OCI-LY7 (cell line): Measurements from ENCODE around the gene CCDC57. TPM values are rescaled to one million over a fixed set of nuclear protein-coding genes. Genes with fewer than 3 reads are reported as not detected.

Source experiments
- BruUV-seq: library from RNA; stranded (reverse); fragments of 400-500 nt; replicated peaks from 2 replicates; lab custom pipeline; 2021; lab: Mats Ljungman, UMichigan
- CTCF ChIA-PET: fragments of 300-600 bp; sonication (Branson Sonifier 250); formaldehyde crosslinking; loops from one replicate; lab custom pipeline; 2022; ENCODE audit warnings: antibody characterized with exemption; ENCODE audit not compliant: unreplicated experiment; lab: Charles Lee
- POLR2A ChIA-PET: fragments of 300-600 bp; sonication (Branson Sonifier 250); formaldehyde crosslinking; loops from one replicate; lab custom pipeline; 2022; ENCODE audit warnings: antibody characterized with exemption; lab: Charles Lee
- DNase-seq: peaks from one replicate; pipeline ENCODE4 v3.0.0-alpha.2; 2015; ENCODE audit warnings: low spot score
- H2AFZ ChIP-seq: fragments of 200-600 bp; sonication (generic), shearing (Covaris generic); 2 replicates; pipeline ENCODE4 v1.6.1; 2014; ENCODE audit warnings: mild to moderate bottlenecking, antibody characterized with exemption, low read length, moderate library complexity
- H3K27ac ChIP-seq: fragments of 200-600 bp; sonication (generic); 2 replicates; pipeline ENCODE4 v1.5.1; 2014; ENCODE audit warnings: mixed run types, low read depth, mild to moderate bottlenecking, moderate library complexity, low read length, inconsistent platforms; ENCODE audit not compliant: poor library complexity, severe bottlenecking
- H3K36me3 ChIP-seq: fragments of 200-600 bp; sonication (generic); 2 replicates; pipeline ENCODE4 v1.6.1; 2014; ENCODE audit warnings: mild to moderate bottlenecking, antibody characterized with exemption, low read length, moderate library complexity, mixed read lengths; ENCODE audit not compliant: insufficient read depth
- H3K4me1 ChIP-seq: fragments of 200-600 bp; sonication (generic); 2 replicates; pipeline ENCODE4 v1.5.1; 2014; ENCODE audit warnings: mild to moderate bottlenecking, low read length; ENCODE audit not compliant: insufficient read depth, poor library complexity, severe bottlenecking
- H3K4me2 ChIP-seq: fragments of 200-600 bp; sonication (generic); 2 replicates; pipeline ENCODE4 v1.6.1; 2014; ENCODE audit warnings: mild to moderate bottlenecking, low read length
- H3K4me3 ChIP-seq: fragments of 200-600 bp; sonication (generic); 2 replicates; pipeline ENCODE4 v1.5.1; 2014; ENCODE audit warnings: mild to moderate bottlenecking, low read depth, low read length; ENCODE audit not compliant: poor library complexity, severe bottlenecking
- H3K79me2 ChIP-seq: fragments of 200-600 bp; sonication (generic); 2 replicates; pipeline ENCODE4 v1.6.1; 2016; ENCODE audit warnings: low read depth, mild to moderate bottlenecking, low read length, moderate library complexity, mixed read lengths; ENCODE audit not compliant: insufficient read depth
- H3K9me2 ChIP-seq: fragments of 200-600 bp; sonication (generic); 2 replicates; pipeline ENCODE4 v1.6.1; 2016; ENCODE audit warnings: mild to moderate bottlenecking, low read length, mixed read lengths; ENCODE audit not compliant: insufficient read depth
- H3K9me3 ChIP-seq: fragments of 200-600 bp; sonication (generic); 2 replicates; pipeline ENCODE4 v1.6.1; 2014; ENCODE audit warnings: mild to moderate bottlenecking, mixed run types, low read length, mixed read lengths
- H4K20me1 ChIP-seq: fragments of 200-600 bp; sonication (generic); 2 replicates; pipeline ENCODE4 v1.6.1; 2014; ENCODE audit warnings: mild to moderate bottlenecking, antibody characterized with exemption, low read length, moderate library complexity, mixed read lengths; ENCODE audit not compliant: insufficient read depth
- EZH2phosphoT487 ChIP-seq: fragments of 200-600 bp; sonication (generic); IDR thresholded peaks from 2 replicates; pipeline ENCODE4 v1.6.1; 2018; ENCODE audit warnings: low read depth, borderline replicate concordance, mild to moderate bottlenecking, mixed run types, antibody characterized with exemption, low read length, moderate library complexity, mixed read lengths
- intact Hi-C: fragments of 100-400 bp; cut with micrococcal nuclease; formaldehyde crosslinking; loops from one replicate; pipeline ENCODE4 v1.10.0; 2022; ENCODE audit not compliant: unreplicated experiment
- total RNA-seq, 2 experiments: library from RNA; depleted of rRNA in 1 of 2; stranded (reverse); fragments of >200 nt in 1 of 2; shearing (Covaris generic) in 1 of 2; gene quantifications; 2 replicates each; pipeline ENCODE4 v1.2.3, GENCODE V29; 2014 to 2022
- TF ChIP-seq, protein P1 (sequence below): fragments of 200-600 bp; sonication (generic); conservative IDR thresholded peaks from 2 replicates; pipeline ENCODE4 v1.5.1; 2014; ENCODE audit warnings: mild to moderate bottlenecking, antibody characterized with exemption, low read length, moderate library complexity, mixed read lengths

Gene CCDC57
- total RNA-seq, 2 experiments from 2014 or later: 34.5 to 58.7 TPM

DNA sequence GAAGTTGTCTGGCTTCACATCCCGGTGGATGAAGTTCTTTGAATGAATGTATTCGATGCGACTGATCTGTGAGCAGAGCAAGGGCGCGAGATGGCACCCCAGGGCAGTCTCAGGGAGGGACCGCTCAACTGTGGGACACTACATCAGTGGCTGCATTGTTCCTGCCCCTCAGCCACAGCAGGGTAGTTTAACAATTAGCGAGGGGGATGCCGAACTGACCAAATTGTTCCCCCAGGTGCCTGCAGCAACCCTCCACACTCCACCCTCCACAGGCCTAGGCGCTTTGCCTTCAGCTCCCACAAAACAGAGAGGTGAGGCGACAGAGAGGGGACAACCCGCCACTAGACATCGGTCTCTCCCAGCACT, 40.5 kb upstream of the CCDC57 start:
- TF ChIP-seq, protein P1, sequence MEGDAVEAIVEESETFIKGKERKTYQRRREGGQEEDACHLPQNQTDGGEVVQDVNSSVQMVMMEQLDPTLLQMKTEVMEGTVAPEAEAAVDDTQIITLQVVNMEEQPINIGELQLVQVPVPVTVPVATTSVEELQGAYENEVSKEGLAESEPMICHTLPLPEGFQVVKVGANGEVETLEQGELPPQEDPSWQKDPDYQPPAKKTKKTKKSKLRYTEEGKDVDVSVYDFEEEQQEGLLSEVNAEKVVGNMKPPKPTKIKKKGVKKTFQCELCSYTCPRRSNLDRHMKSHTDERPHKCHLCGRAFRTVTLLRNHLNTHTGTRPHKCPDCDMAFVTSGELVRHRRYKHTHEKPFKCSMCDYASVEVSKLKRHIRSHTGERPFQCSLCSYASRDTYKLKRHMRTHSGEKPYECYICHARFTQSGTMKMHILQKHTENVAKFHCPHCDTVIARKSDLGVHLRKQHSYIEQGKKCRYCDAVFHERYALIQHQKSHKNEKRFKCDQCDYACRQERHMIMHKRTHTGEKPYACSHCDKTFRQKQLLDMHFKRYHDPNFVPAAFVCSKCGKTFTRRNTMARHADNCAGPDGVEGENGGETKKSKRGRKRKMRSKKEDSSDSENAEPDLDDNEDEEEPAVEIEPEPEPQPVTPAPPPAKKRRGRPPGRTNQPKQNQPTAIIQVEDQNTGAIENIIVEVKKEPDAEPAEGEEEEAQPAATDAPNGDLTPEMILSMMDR: no peak
- TF ChIP-seq EZH2phosphoT487: no peak
- intact Hi-C loops: no loop called here
- H3K27ac ChIP-seq: no peak overlapping the region
- no peak for DNase-seq
- no peaks in the 10 kb centered on the region for H3K4me1 ChIP-seq
- no peaks in the 10 kb centered on the region for H3K9me3 ChIP-seq
- ChIA-PET CTCF (no interaction called here), POLR2A (interaction anchor here (0.6 kb wide), 1 partner anchor 231 kb away, joined by 3 read pairs; the partner anchor contains the start of gene CENPX)
- peaks cover 90% of the 10 kb centered on the region for H3K36me3 ChIP-seq
- H3K9me2 ChIP-seq: no peaks in the 10 kb centered on the region
- no peak overlapping the region for H3K4me2 ChIP-seq
- no peak overlapping the region for H2AFZ ChIP-seq
- BruUV-seq: no TSS peak
- H3K4me3 ChIP-seq: no peak overlapping the region
- peaks cover 10% of the 10 kb centered on the region; the same call in 1 of the 2 replicates for H3K79me2 ChIP-seq
- no peaks in the 10 kb centered on the region for H4K20me1 ChIP-seq

DNA sequence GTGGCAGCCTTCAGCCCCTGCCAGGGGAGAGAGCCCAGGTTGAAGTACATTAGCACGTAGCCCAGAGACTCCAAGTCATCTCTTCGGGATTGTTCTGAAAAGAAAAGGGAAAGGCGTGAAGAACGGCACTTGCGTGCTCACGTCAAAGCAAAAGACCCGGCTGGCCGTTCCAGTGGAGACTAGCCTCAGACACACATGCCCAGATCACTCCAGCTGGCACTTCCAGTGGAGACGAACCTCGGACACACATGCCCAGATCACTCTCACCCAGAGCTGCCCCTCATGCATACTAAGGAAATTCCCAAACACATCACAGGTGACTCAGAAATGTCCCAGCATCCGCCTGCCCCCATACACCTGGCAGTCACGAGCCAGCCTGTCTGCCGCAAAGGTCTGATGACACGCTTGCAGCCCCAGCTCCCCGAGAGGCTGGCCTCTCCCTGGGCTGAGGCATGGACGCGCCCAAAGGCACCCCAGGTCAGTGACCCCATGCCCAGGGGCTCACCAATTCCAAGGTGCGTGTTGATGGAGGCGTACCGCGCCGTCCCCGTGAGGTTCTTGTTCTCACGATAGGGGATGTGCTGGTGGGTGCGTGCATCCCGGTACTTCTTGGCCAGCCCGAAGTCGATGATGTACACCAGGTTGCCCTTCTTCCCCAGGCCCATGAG, 40.0 kb upstream of the CCDC57 start:
- H3K79me2 ChIP-seq: peaks cover 10% of the 10 kb centered on the region; the same call in 1 of the 2 replicates
- peaks cover 92% of the 10 kb centered on the region for H3K36me3 ChIP-seq
- no peaks in the 10 kb centered on the region for H3K9me3 ChIP-seq
- H3K4me2 ChIP-seq: no peak overlapping the region
- no peak overlapping the region for H3K4me3 ChIP-seq
- POLR2A ChIA-PET: no interaction called here
- H2AFZ ChIP-seq: no peak overlapping the region
- intact Hi-C loops: no loop called here
- no peak for DNase-seq
- H3K27ac ChIP-seq: no peak overlapping the region
- no TSS peak for BruUV-seq
- CTCF ChIA-PET: no interaction called here
- no peak for TF ChIP-seq EZH2phosphoT487
- TF ChIP-seq, protein P1: no peak
- no peaks in the 10 kb centered on the region for H3K9me2 ChIP-seq
- H4K20me1 ChIP-seq: no peaks in the 10 kb centered on the region
- no peaks in the 10 kb centered on the region for H3K4me1 ChIP-seq

DNA sequence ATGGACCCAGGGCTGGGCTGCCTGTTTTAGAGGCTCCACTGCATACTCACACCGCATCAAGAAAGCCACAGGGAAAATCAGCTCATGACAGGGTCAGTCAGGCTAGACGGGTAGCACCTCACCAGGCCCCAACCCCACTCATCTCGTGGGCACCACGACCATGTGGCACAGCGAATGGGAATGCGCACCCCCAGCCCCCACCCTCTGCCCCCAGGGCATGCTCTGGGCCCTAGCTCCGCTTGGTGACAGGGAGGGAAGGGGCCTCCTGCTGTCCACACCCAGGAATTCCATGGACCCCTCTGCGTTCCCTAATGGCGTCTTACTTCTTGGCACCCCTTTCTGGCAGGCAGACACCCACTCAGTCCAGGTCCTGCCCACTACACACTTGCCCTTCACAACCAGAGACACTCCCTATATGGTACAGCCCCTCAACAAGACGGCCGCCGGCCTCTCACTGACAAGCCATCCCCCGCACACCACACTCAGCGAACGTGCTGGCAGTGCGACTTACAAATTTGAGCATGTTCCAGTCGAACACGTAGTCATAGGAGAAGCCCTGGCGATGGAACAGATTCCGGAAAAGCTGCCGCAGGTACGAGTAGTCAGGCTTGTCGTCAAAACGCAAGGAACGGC, 38.3 kb upstream of the CCDC57 start:
- POLR2A ChIA-PET: no interaction called here
- TF ChIP-seq, protein P1: no peak
- TF ChIP-seq EZH2phosphoT487: no peak

More for the DNA sequence above, 38.3 kb upstream of the CCDC57 start:
- CTCF ChIA-PET: no interaction called here
- Histone ChIP-seq H3K9me3 (no peaks in the 10 kb centered on the region), H4K20me1 (no peaks in the 10 kb centered on the region), H2AFZ (no peak overlapping the region), H3K9me2 (no peaks in the 10 kb centered on the region), H3K36me3 (peaks cover 92% of the 10 kb centered on the region), H3K4me1 (no peaks in the 10 kb centered on the region), H3K79me2 (no peaks in the 10 kb centered on the region; the same call in 1 of the 2 replicates), H3K4me3 (no peak overlapping the region), H3K27ac (no peak overlapping the region), H3K4me2 (no peak overlapping the region)
- intact Hi-C loops: no loop called here
- DNase-seq: no peak
- BruUV-seq: no TSS peak
